Panc1 (cell line): ENCODE results near the gene ABHD16B.

Experiments used
- POLR2AphosphoS5 ChIP-seq: IDR thresholded peaks from 2 replicates; pipeline ENCODE4 v1.6.1; 2012; ENCODE audit warnings: mild to moderate bottlenecking, low read depth, low read length, moderate library complexity
- REST ChIP-seq, 2 experiments: IDR thresholded peaks; 2 replicates each; pipeline ENCODE4 v1.6.1; 2011 to 2012; ENCODE audit warnings: low read depth in 2 of 2, control low read depth in 1 of 2, low read length in 1 of 2, mild to moderate bottlenecking in 1 of 2, moderate library complexity in 1 of 2; ENCODE audit not compliant: insufficient read depth in 1 of 2
- TF ChIP-seq, protein P1 (sequence below): fragments of 450-650 bp; IDR thresholded peaks from 2 replicates; pipeline ENCODE4 v1.5.1; 2017; ENCODE audit warnings: mild to moderate bottlenecking

- TF ChIP-seq, protein P1, sequence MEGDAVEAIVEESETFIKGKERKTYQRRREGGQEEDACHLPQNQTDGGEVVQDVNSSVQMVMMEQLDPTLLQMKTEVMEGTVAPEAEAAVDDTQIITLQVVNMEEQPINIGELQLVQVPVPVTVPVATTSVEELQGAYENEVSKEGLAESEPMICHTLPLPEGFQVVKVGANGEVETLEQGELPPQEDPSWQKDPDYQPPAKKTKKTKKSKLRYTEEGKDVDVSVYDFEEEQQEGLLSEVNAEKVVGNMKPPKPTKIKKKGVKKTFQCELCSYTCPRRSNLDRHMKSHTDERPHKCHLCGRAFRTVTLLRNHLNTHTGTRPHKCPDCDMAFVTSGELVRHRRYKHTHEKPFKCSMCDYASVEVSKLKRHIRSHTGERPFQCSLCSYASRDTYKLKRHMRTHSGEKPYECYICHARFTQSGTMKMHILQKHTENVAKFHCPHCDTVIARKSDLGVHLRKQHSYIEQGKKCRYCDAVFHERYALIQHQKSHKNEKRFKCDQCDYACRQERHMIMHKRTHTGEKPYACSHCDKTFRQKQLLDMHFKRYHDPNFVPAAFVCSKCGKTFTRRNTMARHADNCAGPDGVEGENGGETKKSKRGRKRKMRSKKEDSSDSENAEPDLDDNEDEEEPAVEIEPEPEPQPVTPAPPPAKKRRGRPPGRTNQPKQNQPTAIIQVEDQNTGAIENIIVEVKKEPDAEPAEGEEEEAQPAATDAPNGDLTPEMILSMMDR = no peak
- no peak for TF ChIP-seq POLR2AphosphoS5
- TF ChIP-seq REST (IDR thresholded peaks at IDR 0.05; ENCODE audit: insufficient read depth in 1 of 2, low read depth in 2 of 2, low read length in 1 of 2) = no peak
These were observed 20.9 kb upstream of the ABHD16B start for GRCh38 chr20:63840405-63840828.
